ENCODE measurements around the gene ZFYVE28.

DNA sequence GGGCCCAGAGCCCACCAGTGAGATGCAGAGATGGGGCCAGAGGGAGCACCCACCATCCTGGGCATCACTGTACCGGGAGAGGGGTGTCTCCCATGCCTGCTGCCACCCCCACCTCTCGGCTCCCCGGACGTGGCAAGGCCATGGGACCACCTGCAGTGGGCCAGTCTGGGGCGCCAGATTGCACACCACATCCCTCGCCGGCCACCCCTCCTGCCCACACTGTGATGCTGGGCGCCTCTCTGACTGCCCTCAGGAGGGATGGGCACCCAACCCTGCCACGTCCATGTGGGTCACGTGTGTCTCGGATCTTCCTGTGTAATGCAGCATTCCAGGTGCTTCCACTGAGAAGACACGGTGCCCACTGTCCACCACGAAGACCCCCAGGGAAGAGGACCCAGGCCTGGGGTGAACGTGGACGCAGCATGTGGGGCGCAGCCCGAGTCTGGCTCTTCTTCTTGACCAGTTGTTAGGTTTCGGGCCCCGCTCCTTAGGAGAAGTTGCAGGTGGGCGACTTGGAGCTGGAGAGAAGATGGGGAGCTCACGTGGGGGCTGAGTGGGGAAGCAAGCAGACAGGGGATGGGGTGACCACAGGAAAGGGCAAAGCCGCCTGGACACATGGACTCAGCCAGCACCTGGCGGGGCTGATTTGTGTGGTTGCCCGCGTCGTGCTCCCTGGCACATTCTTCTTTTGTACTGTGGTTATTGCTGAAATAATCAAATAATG is 47.7 kb downstream of the ZFYVE28 start:
- TF ChIP-seq POLR2A (IDR thresholded peaks at IDR 0.05) = no peak
- no peak for TF ChIP-seq POLR2AphosphoS5 (IDR thresholded peaks at IDR 0.05)

Data from stomach (tissue), 4 donors.